Gastrocnemius medialis (tissue), 4 donors: ENCODE results near the gene SLC26A8.

Experiments
- CTCF ChIP-seq, 5 experiments: fragments of 450-650 bp in 3 of 5; fragments of 200-600 bp in 2 of 5; sonication (generic) in 2 of 5; IDR thresholded peaks in 4 of 5; conservative IDR thresholded peaks in 1 of 5; 1 replicate in 4 of 5; 2 replicates in 1 of 5; pipeline ENCODE4 v1.5.1; 2016 to 2019; ENCODE audit warnings: antibody characterized with exemption in 5 of 5, mild to moderate bottlenecking in 3 of 5, moderate library complexity in 3 of 5
- POLR2A ChIP-seq, 2 donors: fragments of 450-650 bp; IDR thresholded peaks; one replicate each; pipeline ENCODE4 v1.6.1; 2017; ENCODE audit warnings: antibody characterized with exemption in 2 of 2, mild to moderate bottlenecking in 2 of 2, moderate library complexity in 2 of 2

GRCh38 chr6:35967076-35967774 is 57.2 kb downstream of the SLC26A8 start:
- TF ChIP-seq CTCF (IDR thresholded peaks at IDR 0.05 in 4 of 5, conservative IDR thresholded peaks at IDR 0.05 in 1 of 5) (no peak), POLR2A (IDR thresholded peaks at IDR 0.05) (no peak)
